Naive thymus-derived CD8-positive, alpha-beta T cell (primary cell): ENCODE results near the gene CALHM1. TPM values are rescaled to one million over a fixed set of nuclear protein-coding genes. Genes with fewer than 3 reads are reported as not detected.

Source experiments
- ATAC-seq, 2 donors: fragments of 150-1000 bp; cut with Tn5 transposase in 1 of 2; sonication (Bioruptor Pico), chemical (Tn5 transposase) in 1 of 2; 1 replicate in 1 of 2; 2 replicates in 1 of 2; pipeline ENCODE4 v1.10.0; 2021; ENCODE audit warnings: mild to moderate bottlenecking in 2 of 2, moderate library complexity in 2 of 2
- POLR2A ChIA-PET: fragments of 350-600 bp; sonication (Branson Sonifier 250); formaldehyde crosslinking; loops from one replicate; lab custom pipeline; 2021; ENCODE audit warnings: antibody characterized with exemption; lab: Charles Lee
- DNase-seq, 10 donors: peaks; one replicate each; pipeline versions ENCODE4 v3.0.0 to v3.0.0-alpha.2; 2020 to 2022
- H3K27ac Mint-ChIP-seq, 10 donors: one replicate each; pipeline ENCODE4 v1.8.0; 2020 to 2022; ENCODE audit warnings: mild to moderate bottlenecking in 10 of 10, mixed read lengths in 10 of 10, moderate library complexity in 4 of 10, inconsistent platforms in 1 of 10
- H3K27me3 Mint-ChIP-seq, 5 donors: one replicate each; pipeline ENCODE4 v1.8.0; 2021 to 2022; ENCODE audit warnings: mixed read lengths in 5 of 5
- H3K36me3 Mint-ChIP-seq, 3 donors: one replicate each; pipeline ENCODE4 v1.8.0; 2020 to 2022; ENCODE audit warnings: mixed read lengths in 3 of 3, mild to moderate bottlenecking in 2 of 3, inconsistent platforms in 1 of 3
- H3K4me1 Mint-ChIP-seq, 4 donors: one replicate each; pipeline ENCODE4 v1.8.0; 2021 to 2022; ENCODE audit warnings: mixed read lengths in 4 of 4
- H3K4me3 Mint-ChIP-seq, 10 donors: one replicate each; pipeline ENCODE4 v1.8.0; 2020 to 2022; ENCODE audit warnings: mild to moderate bottlenecking in 10 of 10, mixed read lengths in 10 of 10, moderate library complexity in 6 of 10, inconsistent platforms in 1 of 10
- H3K9me3 Mint-ChIP-seq, 9 donors: one replicate each; pipeline ENCODE4 v1.8.0; 2020 to 2022; ENCODE audit warnings: mixed read lengths in 9 of 9, mild to moderate bottlenecking in 3 of 9, inconsistent platforms in 1 of 9, moderate library complexity in 1 of 9
- polyA plus RNA-seq, 3 donors: library from polyadenylated mRNA; unstranded; fragments of 300-500 nt; fragmentation: Illumina TruSeq; gene quantifications; one replicate each; pipeline ENCODE4 v1.2.3, GENCODE V29; 2021
- total RNA-seq, 8 experiments: library from RNA in 2 of 8; stranded (reverse) in 2 of 8; gene quantifications; one replicate each; pipeline ENCODE4 v1.2.3 and lab custom pipeline; 2021 to 2026

CALHM1 gene
- total and polyA plus RNA-seq, 5 experiments from 2014 or later = 0.05 TPM; not detected in 4

GRCh38 chr10:103451091-103451813 lies 7.4 kb downstream of the CALHM1 start:
- peaks cover 26 to 57% (median 55%) of the 10 kb centered on the region in 4 donors for H3K4me1 Mint-ChIP-seq
- peak overlapping the region; percentile 85 to 96 (median 90) for H3K4me3 Mint-ChIP-seq
- H3K27me3 Mint-ChIP-seq = no peaks in the 10 kb centered on the region
- H3K9me3 Mint-ChIP-seq = no peaks in the 10 kb centered on the region
- DNase-seq (peak in 7 of 10 donors; percentile 27 to 46 (median 44)), ATAC-seq (peak; percentile 78 to 81)
- peaks cover 0 to 32% (median 0%) of the 10 kb centered on the region in 3 donors for H3K36me3 Mint-ChIP-seq
- POLR2A ChIA-PET = interaction anchor here (0.6 to 2.5 kb wide), 8 partner anchors 8 to 155 kb away, joined by 3 to 18 read pairs (median 4); no protein-coding TSS in a partner anchor
- H3K27ac Mint-ChIP-seq = peak overlapping the region; percentile 76 to 94 (median 90)

DNA sequence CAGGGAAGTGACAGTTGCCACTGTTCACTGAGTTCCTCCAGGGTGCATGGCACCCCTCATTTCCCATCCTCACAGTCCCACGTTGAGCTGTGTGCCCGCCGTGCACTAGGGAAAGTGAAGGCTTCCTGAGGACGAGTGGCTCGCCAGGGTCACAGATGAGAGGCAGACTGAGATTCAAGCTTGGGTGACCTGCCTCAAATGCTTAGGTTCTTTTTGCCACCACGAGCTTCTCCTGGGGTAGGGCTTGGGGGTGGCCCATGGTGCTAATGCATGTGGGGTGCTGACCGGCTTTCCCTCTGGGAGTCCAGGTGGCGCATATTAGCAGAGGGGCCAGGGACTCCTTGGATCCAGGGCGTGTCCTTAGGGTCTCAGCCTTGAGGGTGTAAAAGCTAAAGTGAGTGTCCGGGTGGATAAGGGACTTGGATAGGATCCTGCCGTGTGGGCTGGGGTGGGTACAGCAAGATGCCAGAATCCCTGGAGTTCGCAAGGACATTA lies 8.5 kb downstream of the CALHM1 start:
- Mint-ChIP-seq H3K4me1 (peaks cover 24 to 59% (median 55%) of the 10 kb centered on the region in 4 donors), H3K4me3 (peak overlapping the region; percentile 28 to 96 (median 90)), H3K9me3 (no peaks in the 10 kb centered on the region), H3K36me3 (peaks cover 0 to 42% (median 0%) of the 10 kb centered on the region in 3 donors), H3K27ac (peak overlapping the region in 8 of 10 donors; percentile 48 to 93 (median 88)), H3K27me3 (no peaks in the 10 kb centered on the region)
- POLR2A ChIA-PET = interaction anchor here (0.8 to 1.2 kb wide), 3 partner anchors 23 to 53 kb away, joined by 3 to 4 read pairs (median 3); no protein-coding TSS in a partner anchor
- ATAC-seq (no peak), DNase-seq (no peak)

- no peak for DNase-seq
- Mint-ChIP-seq H3K27ac (peak overlapping the region; percentile 5 to 92 (median 82)), H3K4me1 (peaks cover 27 to 59% (median 56%) of the 10 kb centered on the region in 4 donors), H3K36me3 (peaks cover 0 to 48% (median 0%) of the 10 kb centered on the region in 3 donors), H3K27me3 (no peaks in the 10 kb centered on the region), H3K9me3 (no peaks in the 10 kb centered on the region), H3K4me3 (peak overlapping the region in 9 of 10 donors; percentile 15 to 96 (median 85))
- POLR2A ChIA-PET = interaction anchor here (0.6 to 1.2 kb wide), 5 partner anchors 8 to 52 kb away, joined by 3 read pairs; no protein-coding TSS in a partner anchor
- no peak for ATAC-seq
These were observed 9.2 kb downstream of the CALHM1 start for GRCh38 chr10:103449208-103450144.

DNA sequence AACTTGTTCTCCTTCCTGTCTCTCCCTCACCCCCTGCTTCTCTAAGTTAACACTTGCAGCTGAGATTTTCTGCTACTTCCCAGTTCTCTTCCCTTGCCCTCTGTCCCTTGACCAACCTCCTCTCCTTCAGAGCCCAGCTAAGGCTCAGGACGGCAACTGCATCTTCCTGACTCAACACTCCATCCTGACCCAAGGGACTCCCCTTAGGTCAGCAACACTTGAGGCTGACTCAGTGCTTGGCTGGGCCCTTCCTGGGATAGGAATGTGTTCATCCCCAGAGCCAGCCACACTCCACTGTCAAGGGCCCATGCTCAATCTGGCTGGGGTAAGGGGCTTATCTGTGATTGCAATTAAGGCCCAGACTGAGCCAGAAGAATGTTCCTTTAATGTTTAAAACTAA lies 10.0 kb downstream of the CALHM1 start:
- Mint-ChIP-seq H3K9me3 (no peaks in the 10 kb centered on the region), H3K27me3 (no peaks in the 10 kb centered on the region), H3K4me1 (peaks cover 27 to 57% (median 54%) of the 10 kb centered on the region in 4 donors), H3K4me3 (peak overlapping the region in 4 of 10 donors; percentile 29 to 96 (median 61)), H3K27ac (peak overlapping the region; percentile 5 to 92 (median 85)), H3K36me3 (peaks cover 0 to 55% (median 0%) of the 10 kb centered on the region in 3 donors)
- POLR2A ChIA-PET = interaction anchor here (0.6 to 1.2 kb wide), 3 partner anchors 9 to 26 kb away, joined by 3 read pairs; no protein-coding TSS in a partner anchor
- ATAC-seq (no peak), DNase-seq (no peak)

DNA sequence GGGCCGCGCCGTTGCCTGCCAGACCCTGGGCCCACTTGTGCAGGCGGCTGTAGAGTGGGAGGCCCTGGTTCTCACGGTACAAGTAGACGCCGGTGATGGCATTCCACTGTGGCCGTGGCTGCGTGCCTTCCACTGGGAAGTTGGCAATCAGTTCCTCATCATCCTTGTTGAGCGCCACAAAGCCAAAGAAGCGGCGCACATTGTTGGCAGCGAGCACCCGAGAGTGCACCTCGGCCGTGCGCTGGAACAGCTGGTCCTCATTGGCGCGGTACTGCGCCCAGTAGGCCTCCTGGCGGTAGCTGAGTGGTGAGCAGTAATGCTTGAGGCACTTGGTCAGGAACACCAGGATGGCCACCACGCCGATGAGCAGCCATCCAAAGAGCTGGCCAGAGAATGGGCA lies 11.5 kb downstream of the CALHM1 start:
- ATAC-seq = no peak
- no peaks in the 10 kb centered on the region for H3K9me3 Mint-ChIP-seq
- no peaks in the 10 kb centered on the region for H3K27me3 Mint-ChIP-seq
- POLR2A ChIA-PET = interaction anchor here (1.4 kb wide), 1 partner anchor 24 kb away, joined by 4 read pairs; no protein-coding TSS in a partner anchor
- H3K27ac Mint-ChIP-seq = peak overlapping the region in 4 of 10 donors; percentile 36 to 87 (median 64)
- no peak overlapping the region for H3K4me3 Mint-ChIP-seq
- H3K36me3 Mint-ChIP-seq = peaks cover 0 to 68% (median 3%) of the 10 kb centered on the region in 3 donors
- DNase-seq = no peak
- H3K4me1 Mint-ChIP-seq = peaks cover 24 to 46% (median 42%) of the 10 kb centered on the region in 4 donors

- ATAC-seq (no peak), DNase-seq (no peak)
- POLR2A ChIA-PET = interaction anchor here (1.4 kb wide), 1 partner anchor 25 kb away, joined by 4 read pairs; no protein-coding TSS in a partner anchor
- H3K36me3 Mint-ChIP-seq = peaks cover 0 to 81% (median 3%) of the 10 kb centered on the region in 3 donors
- H3K4me3 Mint-ChIP-seq = no peak overlapping the region
- H3K9me3 Mint-ChIP-seq = no peaks in the 10 kb centered on the region
- no peaks in the 10 kb centered on the region for H3K27me3 Mint-ChIP-seq
- peak overlapping the region in 3 of 10 donors; percentile 48 to 84 (median 69) for H3K27ac Mint-ChIP-seq
- H3K4me1 Mint-ChIP-seq = peaks cover 21 to 38% (median 35%) of the 10 kb centered on the region in 4 donors
These were observed 12.7 kb downstream of the CALHM1 start for GRCh38 chr10:103445767-103446567.

DNA sequence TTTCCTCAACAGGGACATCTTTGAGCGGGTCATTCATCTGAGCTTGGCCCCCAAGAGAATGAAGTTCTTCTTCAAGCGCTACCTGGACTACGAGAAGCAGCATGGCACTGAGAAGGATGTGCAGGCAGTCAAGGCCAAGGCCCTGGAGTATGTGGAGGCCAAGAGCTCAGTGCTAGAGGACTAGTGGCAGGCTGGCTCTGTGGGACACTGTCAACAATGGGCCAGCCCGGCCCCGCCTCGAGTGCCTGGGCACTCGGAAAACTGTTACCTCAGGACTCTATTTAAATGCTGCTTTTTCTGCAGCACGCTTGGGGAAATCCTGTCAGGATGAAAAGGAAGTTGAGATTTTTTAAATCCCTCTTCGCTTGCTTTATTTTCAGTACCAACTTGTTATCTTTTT lies 13.3 kb downstream of the CALHM1 start:
- Mint-ChIP-seq H3K27ac (peak overlapping the region in 4 of 10 donors; percentile 37 to 74 (median 46)), H3K36me3 (peaks cover 0 to 87% (median 3%) of the 10 kb centered on the region in 3 donors), H3K4me1 (peaks cover 19 to 32% (median 29%) of the 10 kb centered on the region in 4 donors), H3K9me3 (no peaks in the 10 kb centered on the region), H3K4me3 (no peak overlapping the region), H3K27me3 (no peaks in the 10 kb centered on the region)
- POLR2A ChIA-PET = no interaction called here
- no peak for ATAC-seq
- no peak for DNase-seq

GRCh38 chr10:103444478-103444877 lies 14.2 kb downstream of the CALHM1 start:
- H3K4me1 Mint-ChIP-seq = peaks cover 13 to 23% (median 20%) of the 10 kb centered on the region in 4 donors
- ATAC-seq = no peak
- no peak for DNase-seq
- H3K9me3 Mint-ChIP-seq = no peaks in the 10 kb centered on the region
- H3K36me3 Mint-ChIP-seq = peaks cover 0 to 90% (median 3%) of the 10 kb centered on the region in 3 donors
- no peaks in the 10 kb centered on the region for H3K27me3 Mint-ChIP-seq
- H3K27ac Mint-ChIP-seq = peak overlapping the region in 2 of 10 donors; percentile 8 to 63
- POLR2A ChIA-PET = no interaction called here
- no peak overlapping the region for H3K4me3 Mint-ChIP-seq

DNA sequence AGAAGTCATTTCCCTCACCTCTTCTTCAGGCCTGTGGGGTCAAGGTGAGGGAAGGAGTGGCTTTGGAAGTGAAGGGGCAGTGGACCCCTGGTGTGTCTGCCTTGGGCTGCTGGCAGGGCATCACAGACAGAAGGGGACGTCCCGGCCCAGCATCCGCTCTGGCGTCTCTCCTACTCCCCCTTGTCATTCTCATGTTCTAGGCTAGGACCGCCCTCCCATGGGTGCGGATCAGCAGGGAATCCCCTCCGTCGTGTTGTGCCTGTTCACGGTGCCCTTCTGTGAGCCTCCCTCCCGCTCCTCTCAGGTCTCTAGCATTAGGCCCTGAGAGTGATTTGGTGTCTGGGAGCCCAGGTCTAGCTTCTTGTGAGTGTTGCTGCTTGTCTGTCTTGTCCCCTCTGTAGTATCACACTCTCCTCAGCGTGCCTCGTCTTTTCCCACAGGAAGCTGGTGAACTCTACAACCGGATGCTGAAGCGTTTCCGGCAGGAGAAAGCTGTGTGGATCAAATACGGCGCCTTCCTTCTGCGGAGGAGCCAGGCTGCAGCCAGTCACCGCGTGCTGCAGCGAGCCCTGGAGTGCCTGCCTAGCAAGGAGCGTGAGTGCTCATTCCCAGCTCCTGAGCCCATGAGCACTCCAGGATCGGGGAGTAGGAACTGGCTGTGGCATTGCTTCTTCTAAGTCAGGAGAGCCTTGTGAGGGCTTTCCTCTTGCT lies 15.1 kb downstream of the CALHM1 start:
- H3K27me3 Mint-ChIP-seq = no peaks in the 10 kb centered on the region
- H3K4me3 Mint-ChIP-seq = no peak overlapping the region
- peaks cover 6 to 15% (median 11%) of the 10 kb centered on the region in 4 donors for H3K4me1 Mint-ChIP-seq
- H3K36me3 Mint-ChIP-seq = peaks cover 0 to 90% (median 3%) of the 10 kb centered on the region in 3 donors
- no peak for ATAC-seq
- no peaks in the 10 kb centered on the region for H3K9me3 Mint-ChIP-seq
- H3K27ac Mint-ChIP-seq = peak overlapping the region in 4 of 10 donors; percentile 43 to 77 (median 74)
- DNase-seq = no peak
- POLR2A ChIA-PET = interaction anchor here (1.1 kb wide), 1 partner anchor 8 kb away, joined by 3 read pairs; no protein-coding TSS in a partner anchor

- no peaks in the 10 kb centered on the region for H3K9me3 Mint-ChIP-seq
- no peak overlapping the region for H3K4me3 Mint-ChIP-seq
- H3K27me3 Mint-ChIP-seq = no peaks in the 10 kb centered on the region
- POLR2A ChIA-PET = interaction anchor here (0.6 kb wide), 1 partner anchor 875 kb away, joined by 4 read pairs; no protein-coding TSS in a partner anchor
- ATAC-seq (no peak), DNase-seq (no peak)
- H3K36me3 Mint-ChIP-seq = peaks cover 0 to 94% (median 13%) of the 10 kb centered on the region in 3 donors
- H3K4me1 Mint-ChIP-seq = peaks cover 0 to 6% (median 5%) of the 10 kb centered on the region in 4 donors
- peak overlapping the region in 2 of 10 donors; percentile 6 to 56 for H3K27ac Mint-ChIP-seq
These were observed 16.7 kb downstream of the CALHM1 start for GRCh38 chr10:103442031-103442461.
